GM18951 (cell line): ENCODE data around the gene S100A4.

ENCODE experiments used
- POLR2A ChIP-seq: IDR thresholded peaks from 4 replicates; pipeline ENCODE4 v1.6.1; 2011; ENCODE audit warnings: mild to moderate bottlenecking; ENCODE audit not compliant: insufficient read length, insufficient read depth; ENCODE audit errors: extremely low read depth
- in situ Hi-C: fragments of 300-500 bp; cut with MboI; formaldehyde crosslinking; loops from one replicate; pipeline ENCODE4 v1.12.0; 2022; ENCODE audit warnings: low sequenced_read_pairs, mixed read lengths, inconsistent platforms; ENCODE audit not compliant: unreplicated experiment

Gene S100A4

GRCh38 chr1:153547560-153548551 is 2.2 kb upstream of the S100A4 start:
- in situ Hi-C loops = no loop called here
- no peak for TF ChIP-seq POLR2A

DNA sequence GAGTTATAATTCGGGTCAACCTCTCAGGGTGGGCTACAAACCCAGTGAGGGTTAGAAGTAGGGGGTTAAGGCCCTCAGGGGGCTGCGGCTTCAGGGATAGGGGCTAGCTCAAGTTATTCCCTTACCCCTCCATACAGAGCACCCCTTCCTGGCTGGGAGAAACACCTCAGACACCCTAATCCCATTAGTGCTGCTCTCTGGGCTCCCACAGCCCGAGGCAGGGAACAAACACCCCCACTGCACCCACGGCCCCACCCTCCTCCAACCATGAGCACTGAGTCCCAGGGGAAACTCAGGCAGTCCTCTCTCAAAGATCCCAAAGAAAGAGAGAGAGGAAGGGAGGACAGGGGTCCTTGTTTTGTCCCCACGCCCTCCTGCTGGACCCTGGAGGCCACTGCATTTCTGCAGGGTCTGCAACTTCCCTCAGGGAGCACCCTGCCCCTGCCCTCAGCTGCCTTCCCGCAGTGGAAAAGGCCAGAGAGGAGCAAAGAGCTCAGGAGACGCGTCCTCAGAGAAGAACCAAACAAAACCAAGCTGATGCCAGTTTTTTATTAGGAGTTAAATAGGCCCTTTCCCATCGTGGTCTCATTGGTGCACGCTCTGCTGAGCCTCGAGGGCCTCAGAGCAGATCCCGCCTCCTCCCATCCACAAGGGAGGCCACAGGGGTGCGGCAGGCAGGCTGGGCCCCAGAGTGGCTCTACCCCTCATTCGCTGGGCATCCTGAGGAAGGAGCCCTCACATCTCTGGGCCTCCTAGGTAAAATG is 1.4 kb upstream of the S100A4 start:
- in situ Hi-C loops = no loop called here
- no peak for TF ChIP-seq POLR2A

DNA sequence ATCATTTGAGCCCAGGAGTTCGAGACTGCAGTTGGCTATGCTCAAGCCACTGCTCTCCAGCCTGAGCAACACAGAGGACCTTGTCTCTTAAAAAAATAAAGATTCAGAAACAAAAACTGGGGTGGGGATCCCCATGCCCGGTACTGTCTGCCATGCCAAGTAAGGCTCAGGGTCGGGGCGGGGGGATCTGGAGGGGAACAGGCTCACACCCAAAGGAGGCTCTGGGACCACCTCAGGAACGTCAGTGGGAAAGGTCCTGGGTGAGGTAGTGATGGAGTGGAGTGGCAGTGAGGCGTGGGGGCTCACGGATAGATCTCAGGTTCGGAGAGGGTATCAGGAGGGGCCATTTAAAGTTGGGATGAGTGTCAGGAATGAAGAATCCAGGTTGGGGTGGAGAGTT is 765 bp upstream of the S100A4 start:
- in situ Hi-C loops = no loop called here
- no peak for TF ChIP-seq POLR2A

DNA sequence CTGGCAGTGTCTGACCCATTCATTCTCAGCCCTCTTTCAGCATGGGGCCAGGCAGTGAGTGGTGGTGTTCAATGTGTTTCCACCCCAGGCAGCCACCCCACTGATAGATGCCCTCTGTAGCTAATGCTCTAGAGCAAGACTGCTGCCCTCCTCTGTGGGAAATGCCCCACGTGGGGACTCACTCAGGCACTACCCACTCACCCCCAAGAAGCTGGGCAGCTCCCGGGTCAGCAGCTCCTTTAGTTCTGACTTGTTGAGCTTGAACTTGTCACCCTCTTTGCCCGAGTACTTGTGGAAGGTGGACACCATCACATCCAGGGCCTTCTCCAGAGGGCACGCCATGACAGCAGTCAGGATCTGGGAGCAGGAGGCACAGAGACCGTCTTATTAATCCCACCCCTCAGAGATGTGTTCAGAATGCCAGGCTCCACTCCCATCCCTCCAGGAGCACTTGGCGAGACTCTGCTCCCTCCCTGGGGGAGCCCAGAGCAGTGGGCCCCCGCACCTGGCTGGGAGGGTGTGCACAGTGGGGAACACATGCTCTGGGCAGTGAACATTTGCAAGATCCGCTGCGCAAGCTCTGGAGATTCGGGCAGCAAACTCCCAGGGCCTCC is 1.0 kb downstream of the S100A4 start:
- in situ Hi-C loops = no loop called here
- no peak for TF ChIP-seq POLR2A

- in situ Hi-C loops = no loop called here
- TF ChIP-seq POLR2A = no peak
Measured at GRCh38 chr1:153543736-153544135, 1.9 kb downstream of the S100A4 start.

DNA sequence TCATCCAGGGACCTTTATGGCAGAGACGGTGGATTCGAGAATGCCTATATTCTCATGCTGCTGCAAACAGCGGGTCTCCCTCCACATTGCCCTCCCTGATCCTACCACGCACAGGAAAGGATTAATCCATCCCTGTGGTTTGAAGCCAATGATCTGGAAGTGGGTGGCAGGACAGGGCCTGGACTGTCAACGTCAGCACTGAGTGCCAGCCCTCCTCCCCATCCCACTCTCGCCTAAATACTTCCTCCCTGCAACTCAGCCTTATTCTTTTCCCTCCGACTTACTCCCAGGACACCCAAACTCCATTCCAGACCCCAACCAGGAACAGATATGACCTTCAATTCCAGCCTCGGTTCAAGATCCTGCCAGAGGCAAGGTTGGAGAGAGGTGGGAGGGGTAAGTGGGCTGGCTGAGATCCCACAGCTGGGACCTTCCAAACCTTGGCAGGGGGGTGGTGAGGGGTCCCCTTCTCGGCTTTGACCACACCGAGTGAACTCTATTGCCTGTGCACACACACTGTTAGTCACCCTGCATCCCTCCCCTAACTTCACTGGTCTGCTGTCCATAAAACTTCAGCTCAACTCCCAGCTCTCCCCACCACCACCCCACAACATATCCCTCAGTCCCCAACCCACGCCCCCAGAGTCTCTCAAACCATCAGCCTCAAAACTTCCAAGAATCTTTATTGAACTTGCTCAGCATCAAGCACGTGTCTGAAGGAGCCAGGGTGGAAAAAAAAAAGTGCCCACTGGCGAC is 2.5 kb downstream of the S100A4 start:
- in situ Hi-C loops = no loop called here
- TF ChIP-seq POLR2A = no peak

GRCh38 chr1:153541641-153542590 is 3.7 kb downstream of the S100A4 start:
- in situ Hi-C loops = no loop called here

DNA sequence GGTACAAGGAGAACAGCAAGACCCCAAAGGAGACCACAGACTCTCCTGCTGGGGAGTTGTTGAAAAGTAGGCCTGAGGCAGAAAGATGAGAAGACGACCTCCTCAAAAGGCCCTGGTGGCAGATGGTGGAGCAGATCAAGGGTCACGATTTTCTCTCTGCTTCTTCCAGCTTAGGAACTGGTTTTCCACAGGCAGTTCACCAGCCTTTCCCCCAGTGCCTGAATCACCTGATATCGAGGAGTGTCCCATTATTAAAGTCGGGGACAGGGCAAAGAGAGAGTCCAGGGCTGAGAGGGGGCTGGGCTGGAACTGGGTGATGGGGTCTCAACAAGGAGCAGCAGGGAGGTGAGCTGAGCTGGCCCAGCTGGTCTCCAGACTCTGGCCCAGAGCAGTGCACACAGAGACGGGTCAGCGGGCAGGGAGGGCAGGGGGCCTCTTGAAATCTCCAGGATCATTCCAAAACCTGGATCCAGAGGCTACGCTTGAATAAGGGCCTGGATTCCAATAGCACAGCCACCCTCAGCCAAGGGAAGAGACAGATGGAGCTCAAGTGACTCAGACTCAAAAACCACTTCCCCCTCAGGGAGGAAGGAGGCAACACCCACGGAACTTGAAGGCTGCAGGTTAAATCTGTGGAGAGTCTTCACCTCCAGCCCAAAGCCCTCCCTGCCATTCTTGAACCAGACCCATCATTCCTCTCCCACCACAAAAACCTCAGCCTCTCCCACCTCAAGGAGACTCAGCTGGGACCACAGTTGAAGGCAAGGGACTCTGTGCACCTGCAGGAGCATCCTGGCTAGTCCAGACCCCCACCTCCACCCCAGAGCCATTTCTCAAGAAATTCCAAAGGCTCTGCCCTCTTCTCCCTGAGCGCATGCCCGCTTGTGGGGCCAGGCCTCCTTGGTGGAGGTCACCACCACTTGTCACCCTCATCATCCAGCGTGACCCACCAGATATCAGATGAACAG is 4.9 kb downstream of the S100A4 start, which contains the start of gene S100A5:
Gene S100A5 (minus strand): TSS at position 541 of the 968 bp plus-strand sequence. CDS start 743 bp downstream, outside the sequence.
- in situ Hi-C loops = no loop called here
- no peak for TF ChIP-seq POLR2A

More at GRCh38 chr1:153541641-153542590, 3.7 kb downstream of the S100A4 start:
- no peak for TF ChIP-seq POLR2A

DNA sequence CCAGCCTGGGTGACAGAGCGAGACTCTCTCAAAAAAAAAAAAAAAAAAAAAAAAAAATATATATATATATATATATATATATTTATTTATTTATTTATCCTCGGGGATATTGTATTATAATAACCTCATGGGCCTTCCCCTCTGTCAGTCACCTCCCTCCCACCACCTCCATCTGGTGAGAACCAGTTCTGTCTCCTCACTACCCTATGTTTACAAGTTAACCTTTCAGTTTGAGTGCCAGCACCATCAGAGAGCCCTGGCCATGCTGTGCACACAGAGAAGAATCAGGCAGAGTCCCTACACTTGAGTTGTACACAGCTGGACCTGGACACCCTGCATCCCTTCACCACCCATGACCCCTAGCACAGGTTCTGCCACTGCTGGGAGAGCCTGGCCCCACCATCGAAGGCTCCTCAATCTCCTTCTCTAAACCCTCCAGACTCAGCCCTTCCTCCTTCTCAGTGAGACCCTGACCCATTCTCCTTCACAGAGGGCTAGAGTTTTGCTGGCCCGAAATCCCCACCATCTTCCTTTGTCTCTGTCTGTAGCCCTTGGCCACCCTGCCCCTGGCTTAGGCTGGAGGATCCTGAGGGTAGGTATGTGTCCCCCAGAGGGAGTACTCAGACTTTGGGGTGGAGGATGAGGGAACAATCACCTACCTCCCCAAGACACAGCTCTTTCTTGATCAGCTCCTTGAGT is 6.1 kb downstream of the S100A4 start:
- TF ChIP-seq POLR2A = no peak
- in situ Hi-C loops = no loop called here

GRCh38 chr1:153538315-153538821 is 7.2 kb downstream of the S100A4 start:
- TF ChIP-seq POLR2A = no peak
- in situ Hi-C loops = no loop called here
